ENCODE data around the gene SRGAP3.

Gene SRGAP3

GRCh38 chr3:9238276-9238675 lies 11.2 kb downstream of the SRGAP3 start:
- TF ChIP-seq CTCF (IDR thresholded peaks at IDR 0.05; ENCODE audit: low read length, missing control alignments), result no peak
- no peak for DNase-seq (ENCODE audit: low read depth)
- H3K4me3 ChIP-seq (replicated peaks; ENCODE audit: low read depth, low read length), result no peak overlapping the region

- DNase-seq (ENCODE audit: low read depth), result no peak
- no peak for TF ChIP-seq CTCF (IDR thresholded peaks at IDR 0.05; ENCODE audit: low read length, missing control alignments)
- no peak overlapping the region for H3K4me3 ChIP-seq (replicated peaks; ENCODE audit: low read depth, low read length)
These were observed 15.4 kb downstream of the SRGAP3 start for GRCh38 chr3:9233814-9234600.

- DNase-seq (ENCODE audit: low read depth), result no peak
- no peak for TF ChIP-seq CTCF (IDR thresholded peaks at IDR 0.05; ENCODE audit: low read length, missing control alignments)
These were observed 16.3 kb downstream of the SRGAP3 start for GRCh38 chr3:9233101-9233500.

GRCh38 chr3:9231937-9232336 lies 17.5 kb downstream of the SRGAP3 start:
- DNase-seq (ENCODE audit: low read depth), result no peak
- no peak for TF ChIP-seq CTCF (IDR thresholded peaks at IDR 0.05; ENCODE audit: low read length, missing control alignments)
- H3K4me3 ChIP-seq (replicated peaks; ENCODE audit: low read depth, low read length), result no peak overlapping the region

More at GRCh38 chr3:9233101-9233500, 16.3 kb downstream of the SRGAP3 start:
- no peak overlapping the region for H3K4me3 ChIP-seq (replicated peaks; ENCODE audit: low read depth, low read length)

GRCh38 chr3:9231471-9231870 lies 18.0 kb downstream of the SRGAP3 start:
- H3K4me3 ChIP-seq (replicated peaks; ENCODE audit: low read depth, low read length), result no peak overlapping the region
- DNase-seq (ENCODE audit: low read depth), result no peak
- no peak for TF ChIP-seq CTCF (IDR thresholded peaks at IDR 0.05; ENCODE audit: low read length, missing control alignments)

- no peak for DNase-seq (ENCODE audit: low read depth)
- H3K4me3 ChIP-seq (replicated peaks; ENCODE audit: low read depth, low read length), result no peak overlapping the region
- no peak for TF ChIP-seq CTCF (IDR thresholded peaks at IDR 0.05; ENCODE audit: low read length, missing control alignments)
These were observed 18.4 kb downstream of the SRGAP3 start for GRCh38 chr3:9231006-9231405.

- DNase-seq (ENCODE audit: low read depth), result peak; percentile 20
- no peak overlapping the region for H3K4me3 ChIP-seq (replicated peaks; ENCODE audit: low read depth, low read length)
- TF ChIP-seq CTCF (IDR thresholded peaks at IDR 0.05; ENCODE audit: low read length, missing control alignments), result no peak
These were observed 18.9 kb downstream of the SRGAP3 start for GRCh38 chr3:9230596-9230995.
